HepG2 (cell line): Measurements from ENCODE around the gene DPP3. TPM values are rescaled to one million over a fixed set of nuclear protein-coding genes. Genes with fewer than 3 reads are reported as not detected.

ENCODE experiments used
- ATAC-seq: fragments of 200-7000 bp; cut with Tn5 transposase; 3 replicates; pipeline ENCODE4 v1.9.1; 2020; ENCODE audit warnings: mild to moderate bottlenecking, moderate library complexity
- BruUV-seq: library from RNA; stranded (reverse); fragments of 400-500 nt; replicated peaks from 2 replicates; lab custom pipeline; 2021; lab: Mats Ljungman, UMichigan
- CTCF ChIA-PET: fragments of 300-600 bp; formaldehyde crosslinking; extraction: SDS; loops from one replicate; lab custom pipeline; 2021; ENCODE audit warnings: low total read pairs, inconsistent platforms, low intra/inter-chr PET ratio; lab: Yijun Ruan, JAX
- POLR2A ChIA-PET: fragments of 350-600 bp; sonication (Branson Sonifier 250); formaldehyde crosslinking; loops from one replicate; lab custom pipeline; 2020; ENCODE audit warnings: antibody characterized with exemption, inconsistent platforms; lab: Yijun Ruan, JAX
- DNase-seq: peaks from one replicate; pipeline ENCODE4 v3.0.0-alpha.2; 2015; ENCODE audit warnings: low spot score
- FAIRE-seq: peaks from 3 replicates; lab custom pipeline; 2011; peaks lifted over from hg19 to GRCh38; lab: Jason Lieb, UNC
- H2AFZ ChIP-seq: one replicate; pipeline ENCODE4 v1.6.1; 2011; ENCODE audit warnings: low read length, inconsistent platforms
- H3K27ac ChIP-seq: fragments of 300-600 bp; 3 replicates; pipeline ENCODE4 v1.8.0; 2011; ENCODE audit warnings: mixed run types, mild to moderate bottlenecking, mixed read lengths, low read length, inconsistent platforms; ENCODE audit not compliant: insufficient read depth; ENCODE audit errors: extremely low read length
- H3K27me3 ChIP-seq, 2 experiments: fragments of 200-600 bp in 1 of 2; 2 replicates in 1 of 2; 3 replicates in 1 of 2; pipeline versions ENCODE4 v1.6.0 to v1.8.0; 2011; ENCODE audit warnings: low read length in 2 of 2, mild to moderate bottlenecking in 2 of 2, moderate library complexity in 2 of 2, inconsistent platforms in 1 of 2; ENCODE audit not compliant: insufficient read depth in 2 of 2, control insufficient read depth in 1 of 2
- H3K36me3 ChIP-seq, 2 experiments: fragments of 200-600 bp in 1 of 2; replicated peaks in 1 of 2; 2 replicates in 1 of 2; 3 replicates in 1 of 2; pipeline versions ENCODE4 v1.5.1 to v1.8.0; 2011; ENCODE audit warnings: low read length in 2 of 2, inconsistent platforms in 1 of 2; ENCODE audit not compliant: insufficient read depth in 2 of 2, control insufficient read depth in 1 of 2
- H3K4me1 ChIP-seq: 2 replicates; pipeline ENCODE4 v1.5.1; 2012; ENCODE audit warnings: low read length, inconsistent platforms; ENCODE audit not compliant: insufficient read depth
- H3K4me2 ChIP-seq: 2 replicates; pipeline ENCODE4 v1.6.0; 2011; ENCODE audit warnings: low read depth, low read length, inconsistent platforms
- H3K4me3 ChIP-seq, 3 experiments: fragments of 200-600 bp in 1 of 3; sonication (generic), shearing (Covaris generic) in 1 of 3; replicated peaks in 1 of 3; 2 replicates each; pipeline ENCODE4 v1.5.1; 2011 to 2016; ENCODE audit warnings: low read length in 3 of 3, inconsistent platforms in 2 of 3, low read depth in 2 of 3, mild to moderate bottlenecking in 2 of 3, control low read depth in 1 of 3, mixed read lengths in 1 of 3; ENCODE audit not compliant: insufficient read depth in 1 of 3
- H3K79me2 ChIP-seq: one replicate; pipeline ENCODE4 v1.6.1; 2011; ENCODE audit warnings: low read length, inconsistent platforms; ENCODE audit not compliant: insufficient read depth
- H3K9ac ChIP-seq: 2 replicates; pipeline ENCODE4 v1.6.0; 2011; ENCODE audit warnings: mild to moderate bottlenecking, low read depth, low read length, inconsistent platforms; ENCODE audit not compliant: insufficient read depth
- H3K9me3 ChIP-seq: 2 replicates; pipeline ENCODE4 v1.5.1; 2012; ENCODE audit warnings: mild to moderate bottlenecking, low read length
- H4K20me1 ChIP-seq: 2 replicates; pipeline ENCODE4 v1.6.0; 2011; ENCODE audit warnings: inconsistent platforms, mild to moderate bottlenecking, low read length, moderate library complexity; ENCODE audit not compliant: insufficient read depth
- ATF1 ChIP-seq: IDR thresholded peaks from 2 replicates; pipeline ENCODE4 v1.6.1; 2016; ENCODE audit warnings: mild to moderate bottlenecking, control low read depth
- CHCHD3 ChIP-seq: sonication (generic); formaldehyde crosslinking; IDR thresholded peaks from 2 replicates; pipeline ENCODE4 v1.8.0; 2022; ENCODE audit warnings: mild to moderate bottlenecking, missing genetic modification reagents, moderate library complexity
- NFYB ChIP-seq: sonication (generic); formaldehyde crosslinking; IDR thresholded peaks from 2 replicates; pipeline ENCODE4 v1.4.0; 2020; ENCODE audit warnings: missing genetic modification reagents
- ZFYVE20 ChIP-seq: sonication (generic); formaldehyde crosslinking; IDR thresholded peaks from 2 replicates; pipeline ENCODE4 v1.8.0; 2023; ENCODE audit warnings: low read depth, mild to moderate bottlenecking, moderate library complexity, missing genetic modification reagents, borderline replicate concordance
- ZMAT3 ChIP-seq: sonication (generic); formaldehyde crosslinking; conservative IDR thresholded peaks from 2 replicates; pipeline ENCODE4 v1.7.0; 2021; ENCODE audit warnings: missing genetic modification reagents
- ZNF337 ChIP-seq: sonication (generic); formaldehyde crosslinking; IDR thresholded peaks from 2 replicates; pipeline ENCODE4 v1.5.1; 2020; ENCODE audit warnings: missing genetic modification reagents, low read depth, mild to moderate bottlenecking, borderline replicate concordance
- ZNF367 ChIP-seq: sonication (generic); formaldehyde crosslinking; IDR thresholded peaks from 2 replicates; pipeline ENCODE4 v1.4.0; 2020; ENCODE audit warnings: missing genetic modification reagents, borderline replicate concordance
- ZNF468 ChIP-seq: sonication (generic); formaldehyde crosslinking; IDR thresholded peaks from 2 replicates; pipeline ENCODE4 v1.8.0; 2022; ENCODE audit warnings: mild to moderate bottlenecking, moderate library complexity, missing genetic modification reagents
- ZNF569 ChIP-seq: sonication (generic); formaldehyde crosslinking; IDR thresholded peaks from 2 replicates; pipeline ENCODE4 v1.5.0; 2020; ENCODE audit warnings: mild to moderate bottlenecking, missing genetic modification reagents, moderate library complexity, borderline replicate concordance
- ZNF577 ChIP-seq: sonication (generic); formaldehyde crosslinking; IDR thresholded peaks from 2 replicates; pipeline ENCODE4 v1.4.0; 2020; ENCODE audit warnings: mild to moderate bottlenecking, low read depth, missing genetic modification reagents, borderline replicate concordance
- ZNF605 ChIP-seq: sonication (generic); formaldehyde crosslinking; IDR thresholded peaks from 2 replicates; pipeline ENCODE4 v1.8.0; 2022; ENCODE audit warnings: mild to moderate bottlenecking, missing genetic modification reagents
- ZNF614 ChIP-seq: IDR thresholded peaks from 2 replicates; pipeline ENCODE4 v1.6.1; 2018; ENCODE audit warnings: missing biosample characterization, missing genetic modification reagents, inconsistent platforms, borderline replicate concordance
- ZNF652 ChIP-seq: IDR thresholded peaks from 2 replicates; pipeline ENCODE4 v1.6.1; 2016; ENCODE audit warnings: low read depth, borderline replicate concordance
- ZNF749 ChIP-seq: sonication (generic); formaldehyde crosslinking; IDR thresholded peaks from 2 replicates; pipeline ENCODE4 v1.8.0; 2022; ENCODE audit warnings: mild to moderate bottlenecking, missing genetic modification reagents, moderate library complexity, borderline replicate concordance
- ZNF768 ChIP-seq: sonication (generic); formaldehyde crosslinking; IDR thresholded peaks from 2 replicates; pipeline ENCODE4 v1.4.0; 2020; ENCODE audit warnings: missing genetic modification reagents
- ZNF788 ChIP-seq: sonication (generic); formaldehyde crosslinking; IDR thresholded peaks from 2 replicates; pipeline ENCODE4 v1.5.0; 2020; ENCODE audit warnings: mild to moderate bottlenecking, missing genetic modification reagents, borderline replicate concordance
- ZNF839 ChIP-seq: sonication (generic); formaldehyde crosslinking; IDR thresholded peaks from 2 replicates; pipeline ENCODE4 v1.4.0; 2020; ENCODE audit warnings: missing genetic modification reagents, mild to moderate bottlenecking, borderline replicate concordance
- WGBS: methylation state at CpG from one replicate; pipeline ENCODE4 v1.1.6; 2017; ENCODE audit warnings: low lambda C conversion rate; 5-methylcytosine and 5-hydroxymethylcytosine counted together
- in situ Hi-C: cut with HindIII; loops from 2 replicates; pipeline ENCODE4 v1.10.0; 2017; ENCODE audit warnings: low pct_unique_long_range_greater_than_20kb; ENCODE audit not compliant: extremely low pct_ligation_motif_present
- intact Hi-C: fragments of 100-400 bp; cut with micrococcal nuclease; formaldehyde crosslinking; loops from one replicate; pipeline ENCODE4 v1.10.0; 2022; ENCODE audit not compliant: unreplicated experiment
- polyA plus RNA-seq, 8 experiments: library from polyadenylated mRNA; depleted of rRNA in 3 of 8; stranded (reverse) in 7 of 8; unstranded in 1 of 8; fragments of >200 nt; fragmentation: Illumina TruSeq in 4 of 8; extraction: Trizol in 4 of 8; gene quantifications; 2 replicates each; pipeline versions ENCODE4 v1.2.1 to v1.2.3, GENCODE V29; 2011 to 2016; ENCODE audit warnings: low read depth in 4 of 8, missing spikeins in 1 of 8, mixed read lengths in 1 of 8; ENCODE audit not compliant: insufficient read depth in 1 of 8
- total RNA-seq, 5 experiments: library from RNA; depleted of rRNA; stranded (reverse); fragments of >200 nt; fragmentation: Illumina TruSeq; extraction: Trizol; gene quantifications; 2 replicates each; pipeline ENCODE4 v1.2.3, GENCODE V29; 2016; ENCODE audit warnings: low read depth in 1 of 5
- TF ChIP-seq, protein P1 (sequence below): sonication (generic); formaldehyde crosslinking; conservative IDR thresholded peaks from 2 replicates; pipeline ENCODE4 v1.5.0; 2020; ENCODE audit warnings: missing genetic modification reagents
- TF ChIP-seq, protein P2 (sequence below): sonication (generic); formaldehyde crosslinking; conservative IDR thresholded peaks from 2 replicates; pipeline ENCODE4 v1.8.0; 2022; ENCODE audit warnings: low read depth, missing genetic modification reagents
- TF ChIP-seq, protein P3 (sequence below): IDR thresholded peaks from 2 replicates; pipeline ENCODE4 v1.6.1; 2016

The DPP3 gene
- total and polyA plus RNA-seq, 2 of the 13 experiments (the other 11 are each of a cell fraction or from before 2014, with no cell fraction given) = 38.4 to 59.8 TPM

DNA sequence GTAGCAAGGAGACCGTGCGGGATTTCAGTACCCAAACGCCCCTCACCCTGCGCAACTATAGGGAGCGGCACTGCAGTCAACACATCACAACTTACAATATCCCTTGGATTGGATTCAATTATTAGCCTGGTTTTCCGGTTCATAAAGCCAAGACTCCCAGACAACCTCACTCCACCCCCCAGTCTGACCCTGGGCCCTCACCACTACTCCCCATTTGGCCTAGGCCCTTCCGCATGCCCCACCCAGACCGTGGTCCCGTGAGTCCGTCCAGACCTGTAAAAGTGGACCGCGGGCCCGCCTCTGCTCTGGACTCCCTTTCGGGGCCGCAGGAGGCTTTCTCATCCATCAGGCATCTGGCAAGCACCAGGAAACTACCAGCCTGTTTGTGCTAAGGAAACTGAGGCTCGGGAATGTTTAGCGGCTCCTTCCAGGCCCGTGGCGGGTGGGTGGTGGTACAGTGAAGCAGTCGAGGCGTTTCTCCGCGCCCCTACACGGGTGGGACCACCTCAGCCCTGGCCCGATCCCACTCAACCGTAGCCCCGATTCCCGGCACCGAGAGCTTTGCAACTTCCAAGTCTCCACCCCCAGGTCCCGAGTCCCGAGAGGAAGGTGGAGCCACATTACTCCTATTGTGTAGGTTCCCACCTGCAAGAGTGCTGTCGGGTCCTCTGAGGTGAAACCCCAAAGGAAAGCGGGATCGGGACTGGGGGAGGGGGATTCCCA, 679 bp upstream of the DPP3 start:
- H3K4me3 ChIP-seq = peak overlapping the region; percentile 70 to 93 (median 92)
- FAIRE-seq (no peak), ATAC-seq (peak; percentile 55), DNase-seq (peak; percentile 71)
- intact Hi-C loops = loop anchor here (1.0 kb wide), 1 partner anchor 67 kb away; the partner anchor contains the start of genes ACTN3 and ZDHHC24
- CTCF ChIA-PET = interaction anchor here (2.8 kb wide), 1 partner anchor 71 kb away, joined by 28 read pairs; no protein-coding TSS in a partner anchor
- no peaks in the 10 kb centered on the region; the same call in 1 of the 2 replicates for H4K20me1 ChIP-seq
- H2AFZ ChIP-seq = no peak overlapping the region
- peak overlapping the region; percentile 87 for H3K27ac ChIP-seq
- peak overlapping the region; percentile 84 for H3K4me2 ChIP-seq
- in situ Hi-C loops = no loop called here
- H3K9me3 ChIP-seq = no peaks in the 10 kb centered on the region
- POLR2A ChIA-PET = interaction anchor here (0.5 to 1.8 kb wide), 24 partner anchors 9 to 575 kb away, joined by 3 to 48 read pairs (median 6); partner anchors contain the start of genes ACTN3, BBS1, MRPL11 and PELI3
- no peaks in the 10 kb centered on the region; a peak in 2 of 5 replicates for H3K36me3 ChIP-seq
- H3K9ac ChIP-seq = peak overlapping the region; percentile 94
- peaks cover 2% of the 10 kb centered on the region for H3K79me2 ChIP-seq
- TSS peak; percentile 88 for BruUV-seq
- 4% methylated on average over 16 of the region's 34 CpGs for WGBS
- H3K27me3 ChIP-seq = no peaks in the 10 kb centered on the region
- H3K4me1 ChIP-seq = peaks cover 50% of the 10 kb centered on the region
- no peak for TF ChIP-seq ZNF839
- no peak for TF ChIP-seq ATF1 (CRISPR knock-in tag)
- no peak for TF ChIP-seq ZFYVE20 (CRISPR knock-in tag)
- TF ChIP-seq NFYB (CRISPR knock-in tag) = no peak
- TF ChIP-seq, protein P1, sequence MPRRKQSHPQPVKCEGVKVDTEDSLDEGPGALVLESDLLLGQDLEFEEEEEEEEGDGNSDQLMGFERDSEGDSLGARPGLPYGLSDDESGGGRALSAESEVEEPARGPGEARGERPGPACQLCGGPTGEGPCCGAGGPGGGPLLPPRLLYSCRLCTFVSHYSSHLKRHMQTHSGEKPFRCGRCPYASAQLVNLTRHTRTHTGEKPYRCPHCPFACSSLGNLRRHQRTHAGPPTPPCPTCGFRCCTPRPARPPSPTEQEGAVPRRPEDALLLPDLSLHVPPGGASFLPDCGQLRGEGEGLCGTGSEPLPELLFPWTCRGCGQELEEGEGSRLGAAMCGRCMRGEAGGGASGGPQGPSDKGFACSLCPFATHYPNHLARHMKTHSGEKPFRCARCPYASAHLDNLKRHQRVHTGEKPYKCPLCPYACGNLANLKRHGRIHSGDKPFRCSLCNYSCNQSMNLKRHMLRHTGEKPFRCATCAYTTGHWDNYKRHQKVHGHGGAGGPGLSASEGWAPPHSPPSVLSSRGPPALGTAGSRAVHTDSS (CRISPR knock-in tag) = no peak
- no peak for TF ChIP-seq ZNF337 (CRISPR knock-in tag)
- TF ChIP-seq ZNF367 (CRISPR knock-in tag) = no peak
- no peak for TF ChIP-seq ZNF569 (CRISPR knock-in tag)
- no peak for TF ChIP-seq CHCHD3 (CRISPR knock-in tag)
- TF ChIP-seq ZNF788 = no peak
- no peak for TF ChIP-seq ZMAT3
- TF ChIP-seq ZNF605 (CRISPR knock-in tag) = no peak
- TF ChIP-seq ZNF577 (CRISPR knock-in tag) = no peak
- TF ChIP-seq ZNF768 (CRISPR knock-in tag) = no peak
- TF ChIP-seq, protein P2, sequence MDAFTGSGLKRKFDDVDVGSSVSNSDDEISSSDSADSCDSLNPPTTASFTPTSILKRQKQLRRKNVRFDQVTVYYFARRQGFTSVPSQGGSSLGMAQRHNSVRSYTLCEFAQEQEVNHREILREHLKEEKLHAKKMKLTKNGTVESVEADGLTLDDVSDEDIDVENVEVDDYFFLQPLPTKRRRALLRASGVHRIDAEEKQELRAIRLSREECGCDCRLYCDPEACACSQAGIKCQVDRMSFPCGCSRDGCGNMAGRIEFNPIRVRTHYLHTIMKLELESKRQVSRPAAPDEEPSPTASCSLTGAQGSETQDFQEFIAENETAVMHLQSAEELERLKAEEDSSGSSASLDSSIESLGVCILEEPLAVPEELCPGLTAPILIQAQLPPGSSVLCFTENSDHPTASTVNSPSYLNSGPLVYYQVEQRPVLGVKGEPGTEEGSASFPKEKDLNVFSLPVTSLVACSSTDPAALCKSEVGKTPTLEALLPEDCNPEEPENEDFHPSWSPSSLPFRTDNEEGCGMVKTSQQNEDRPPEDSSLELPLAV (CRISPR knock-in tag) = no peak
- no peak for TF ChIP-seq ZNF749 (CRISPR knock-in tag)
- no peak; the same call in 1 of the 2 replicates for TF ChIP-seq ZNF614
- TF ChIP-seq, protein P3, sequence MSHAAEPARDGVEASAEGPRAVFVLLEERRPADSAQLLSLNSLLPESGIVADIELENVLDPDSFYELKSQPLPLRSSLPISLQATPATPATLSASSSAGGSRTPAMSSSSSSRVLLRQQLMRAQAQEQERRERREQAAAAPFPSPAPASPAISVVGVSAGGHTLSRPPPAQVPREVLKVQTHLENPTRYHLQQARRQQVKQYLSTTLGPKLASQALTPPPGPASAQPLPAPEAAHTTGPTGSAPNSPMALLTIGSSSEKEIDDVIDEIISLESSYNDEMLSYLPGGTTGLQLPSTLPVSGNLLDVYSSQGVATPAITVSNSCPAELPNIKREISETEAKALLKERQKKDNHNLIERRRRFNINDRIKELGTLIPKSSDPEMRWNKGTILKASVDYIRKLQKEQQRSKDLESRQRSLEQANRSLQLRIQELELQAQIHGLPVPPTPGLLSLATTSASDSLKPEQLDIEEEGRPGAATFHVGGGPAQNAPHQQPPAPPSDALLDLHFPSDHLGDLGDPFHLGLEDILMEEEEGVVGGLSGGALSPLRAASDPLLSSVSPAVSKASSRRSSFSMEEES (CRISPR knock-in tag) = 0 out of 2 replicates have a peak, but pooled peaks have one; percentile 33
- no peak for TF ChIP-seq ZNF652 (CRISPR knock-in tag)
- no peak for TF ChIP-seq ZNF468 (CRISPR knock-in tag)
